Endothelial cell of umbilical vein (primary cell): ENCODE data around the gene C1orf122. TPM values are rescaled to one million over a fixed set of nuclear protein-coding genes. Genes with fewer than 3 reads are reported as not detected.

Source experiments
- BruUV-seq: library from RNA; stranded (reverse); fragments of 400-500 nt; replicated peaks from 2 replicates; lab custom pipeline; 2021; lab: Mats Ljungman, UMichigan
- CTCF ChIA-PET: fragments of 300-600, 350-600 bp; sonication (Branson Sonifier 250); formaldehyde crosslinking; loops from one replicate; lab custom pipeline; 2021; ENCODE audit warnings: antibody characterized with exemption, inconsistent platforms; lab: Charles Lee
- POLR2A ChIA-PET: fragments of 300-600, 350-600 bp; sonication (Branson Sonifier 250); formaldehyde crosslinking; loops from one replicate; lab custom pipeline; 2021; ENCODE audit warnings: antibody characterized with exemption, inconsistent platforms; lab: Charles Lee
- DNase-seq: peaks from one replicate; pipeline ENCODE4 v3.0.0-alpha.2; 2011; ENCODE audit warnings: low read depth, low spot score
- FAIRE-seq: peaks from 2 replicates; lab custom pipeline; 2011; peaks lifted over from hg19 to GRCh38; lab: Jason Lieb, UNC
- H2AFZ ChIP-seq: 2 replicates; pipeline ENCODE4 v1.6.0; 2012; ENCODE audit warnings: low read depth, low read length, control low read depth, inconsistent platforms
- H3K27ac ChIP-seq: 2 replicates; pipeline ENCODE4 v1.5.1; 2011; ENCODE audit warnings: low read depth, mild to moderate bottlenecking, control low read depth, low read length, moderate library complexity; ENCODE audit not compliant: insufficient read depth
- H3K27me3 ChIP-seq, 2 experiments: 2 replicates each; pipeline versions ENCODE4 v1.6.0 to v1.6.1; 2011; ENCODE audit warnings: low read length in 2 of 2, mixed read lengths in 1 of 2; ENCODE audit not compliant: control insufficient read depth in 2 of 2, insufficient read depth in 2 of 2
- H3K36me3 ChIP-seq, 2 experiments: 2 replicates in 1 of 2; 3 replicates in 1 of 2; pipeline ENCODE4 v1.5.1; 2011; ENCODE audit warnings: low read length in 2 of 2, mild to moderate bottlenecking in 1 of 2, moderate library complexity in 1 of 2; ENCODE audit not compliant: control insufficient read depth in 2 of 2, insufficient read depth in 2 of 2; ENCODE audit errors: extremely low read depth in 1 of 2
- H3K4me1 ChIP-seq: 3 replicates; pipeline ENCODE4 v1.5.1; 2011; ENCODE audit warnings: mild to moderate bottlenecking, low read length; ENCODE audit not compliant: control insufficient read depth, insufficient read depth; ENCODE audit errors: extremely low read depth
- H3K4me2 ChIP-seq: 2 replicates; pipeline ENCODE4 v1.6.1; 2011; ENCODE audit warnings: low read length, control low read depth, mixed read lengths; ENCODE audit not compliant: insufficient read depth
- H3K4me3 ChIP-seq, 3 experiments: fragments of 200-600 bp in 1 of 3; sonication (generic), shearing (Covaris generic) in 1 of 3; replicated peaks in 1 of 3; 2 replicates each; pipeline ENCODE4 v1.5.1; 2011 to 2016; ENCODE audit warnings: control low read depth in 3 of 3, low read length in 3 of 3, mild to moderate bottlenecking in 2 of 3, inconsistent platforms in 1 of 3, low read depth in 1 of 3, moderate library complexity in 1 of 3; ENCODE audit not compliant: insufficient read depth in 1 of 3
- H3K79me2 ChIP-seq: 2 replicates; pipeline ENCODE4 v1.6.0; 2012; ENCODE audit warnings: low read length, inconsistent platforms; ENCODE audit not compliant: control insufficient read depth, insufficient read depth
- H3K9ac ChIP-seq: replicated peaks from 2 replicates; pipeline ENCODE3; 2011; ENCODE audit warnings: low read length, control low read depth; ENCODE audit not compliant: insufficient read depth; ENCODE audit errors: extremely low read depth
- H3K9me1 ChIP-seq: replicated peaks from 3 replicates; pipeline ENCODE4 v1.6.0; 2011; ENCODE audit warnings: mild to moderate bottlenecking, low read length; ENCODE audit not compliant: control insufficient read depth, insufficient read depth; ENCODE audit errors: extremely low read depth
- H3K9me3 ChIP-seq: replicated peaks from 2 replicates; pipeline ENCODE4 v1.5.1; 2012; ENCODE audit warnings: low read length, inconsistent platforms; ENCODE audit not compliant: control insufficient read depth, insufficient read depth
- H4K20me1 ChIP-seq: replicated peaks from 2 replicates; pipeline ENCODE3; 2011; ENCODE audit warnings: mild to moderate bottlenecking, low read length; ENCODE audit not compliant: control insufficient read depth, insufficient read depth; ENCODE audit errors: extremely low read depth
- CTCF ChIP-seq, 2 donors: IDR thresholded peaks; 1 replicate in 1 of 2; 2 replicates in 1 of 2; pipeline ENCODE4 v1.5.1; 2011; ENCODE audit warnings: low read length in 2 of 2, mild to moderate bottlenecking in 2 of 2, moderate library complexity in 2 of 2, control low read depth in 1 of 2, inconsistent platforms in 1 of 2, low read depth in 1 of 2; ENCODE audit not compliant: insufficient read depth in 1 of 2; ENCODE audit errors: extremely low read depth in 1 of 2
- EZH2 ChIP-seq: IDR thresholded peaks from 2 replicates; pipeline ENCODE4 v1.6.1; 2012; ENCODE audit warnings: borderline replicate concordance, low read depth, mild to moderate bottlenecking, moderate library complexity, low read length, inconsistent platforms; ENCODE audit not compliant: severe bottlenecking
- FOS ChIP-seq: IDR thresholded peaks from 2 replicates; pipeline ENCODE4 v1.6.1; 2011; ENCODE audit warnings: mild to moderate bottlenecking, low read length, moderate library complexity, borderline replicate concordance; ENCODE audit not compliant: insufficient read depth
- GATA2 ChIP-seq: IDR thresholded peaks from 2 replicates; pipeline ENCODE4 v1.7.0; 2011; ENCODE audit warnings: low read depth, mild to moderate bottlenecking, moderate library complexity, mixed read lengths, low read length; ENCODE audit not compliant: insufficient read length, insufficient read depth
- JUN ChIP-seq: IDR thresholded peaks from 2 replicates; pipeline ENCODE4 v1.6.1; 2011; ENCODE audit warnings: borderline replicate concordance, low read depth; ENCODE audit not compliant: insufficient read length, insufficient read depth
- MYC ChIP-seq: IDR thresholded peaks from one replicate; pipeline ENCODE4 v1.6.1; 2011; ENCODE audit warnings: mild to moderate bottlenecking, low read depth, low read length
- POLR2A ChIP-seq: IDR thresholded peaks from 2 replicates; pipeline ENCODE4 v1.6.1; 2012; ENCODE audit warnings: low read depth, mild to moderate bottlenecking, control low read depth, low read length
- POLR2AphosphoS5 ChIP-seq: IDR thresholded peaks from 2 replicates; pipeline ENCODE4 v1.6.1; 2012; ENCODE audit warnings: low read depth, mild to moderate bottlenecking, control low read depth, low read length, moderate library complexity; ENCODE audit not compliant: insufficient read depth
- dilution Hi-C: fragments of 300-500 bp; cut with MboI; formaldehyde crosslinking; loops from one replicate; pipeline ENCODE4 v1.15.0; 2019; ENCODE audit warnings: low sequenced_read_pairs; ENCODE audit not compliant: extremely low pct_ligation_motif_present
- intact Hi-C: fragments of 100-400 bp; cut with micrococcal nuclease; formaldehyde crosslinking; loops from one replicate; pipeline ENCODE4 v1.10.0; 2022
- polyA plus RNA-seq, 4 experiments: library from polyadenylated mRNA; depleted of rRNA in 3 of 4; stranded (reverse) in 3 of 4; unstranded in 1 of 4; fragments of >200 nt; gene quantifications; 2 replicates each; pipeline versions ENCODE4 v1.2.1 to v1.2.3, GENCODE V29; 2011 to 2012; ENCODE audit warnings: missing spikeins in 1 of 4
- total RNA-seq: library from RNA; stranded (reverse); gene quantifications from 2 replicates; pipeline ENCODE4 v1.2.3, GENCODE V29; 2021
- TF ChIP-seq, protein P1 (sequence below): IDR thresholded peaks from 2 replicates; pipeline ENCODE4 v1.6.1; 2011; ENCODE audit not compliant: insufficient read depth, insufficient read length

C1orf122 gene
- total and polyA plus RNA-seq, 2 donors (not counting 3 experiments of a cell fraction or from before 2014, with no cell fraction given): 32.8 to 38.8 TPM

DNA sequence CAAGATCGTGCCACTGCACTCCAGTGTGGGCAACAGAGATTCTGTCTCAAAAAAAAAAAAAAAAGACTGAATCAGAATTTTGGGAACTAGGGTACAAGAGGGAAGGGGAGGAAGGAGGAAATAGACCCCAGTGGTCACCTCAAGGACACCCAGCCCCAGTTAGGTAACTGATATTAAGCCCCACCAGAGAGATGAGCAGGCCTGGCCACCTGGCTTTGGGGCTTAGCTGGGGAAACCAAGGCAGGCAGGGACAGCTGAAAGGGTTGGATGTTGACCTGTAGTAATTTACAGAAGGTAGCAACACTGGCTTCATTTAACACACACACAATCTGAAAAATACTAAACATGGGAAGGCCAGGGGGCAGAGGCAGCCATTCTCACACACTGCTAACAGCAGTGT, 5.2 kb upstream of the C1orf122 start:
- Histone ChIP-seq H3K27ac (no peak overlapping the region), H3K9me1 (no peaks in the 10 kb centered on the region), H3K4me1 (peaks cover 8% of the 10 kb centered on the region), H4K20me1 (peaks cover 4% of the 10 kb centered on the region), H3K4me2 (no peak overlapping the region), H3K9me3 (no peaks in the 10 kb centered on the region), H2AFZ (no peak overlapping the region), H3K36me3 (peaks cover 19 to 31% of the 10 kb centered on the region in 2 experiments), H3K9ac (no peak overlapping the region), H3K79me2 (peaks cover 17% of the 10 kb centered on the region), H3K4me3 (no peak overlapping the region), H3K27me3 (no peaks in the 10 kb centered on the region)
- intact Hi-C loops: no loop called here
- ChIA-PET POLR2A (no interaction called here), CTCF (no interaction called here)
- no TSS peak for BruUV-seq
- DNase-seq (no peak), FAIRE-seq (no peak)
- TF ChIP-seq MYC (no peak), CTCF (IDR thresholded peaks at IDR 0.05; ENCODE audit: extremely low read depth in 1 of 2, insufficient read depth in 1 of 2, low read depth in 1 of 2, low read length in 2 of 2) (no peak), GATA2 (no peak), POLR2A (no peak), FOS (no peak)
- dilution Hi-C loops: no loop called here

DNA sequence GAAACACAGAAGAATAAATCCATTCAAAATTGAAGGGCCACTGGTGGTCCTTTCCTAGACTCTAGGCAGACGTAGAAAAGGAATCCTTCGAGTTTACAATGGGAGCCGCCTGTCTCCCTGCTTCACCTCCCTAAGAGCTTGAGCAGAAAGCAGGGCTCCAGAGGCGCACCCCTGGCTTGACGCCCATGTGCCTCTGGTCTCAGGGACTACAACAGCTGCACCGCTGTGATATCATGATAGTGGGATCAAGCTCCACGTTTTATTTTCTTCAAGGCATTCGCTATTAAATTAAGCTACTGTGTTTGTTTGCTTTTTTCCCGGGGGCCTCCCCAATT, 403 bp upstream of the C1orf122 start:
- BruUV-seq: TSS peak; percentile 29
- peaks cover 23% of the 10 kb centered on the region for H3K79me2 ChIP-seq

More for the DNA sequence above, 403 bp upstream of the C1orf122 start:
- Histone ChIP-seq H2AFZ (no peak overlapping the region), H3K9me3 (no peaks in the 10 kb centered on the region), H3K4me1 (peaks cover 13% of the 10 kb centered on the region), H3K36me3 (peaks cover 19 to 31% of the 10 kb centered on the region in 2 experiments), H3K4me2 (peak overlapping the region; percentile 93), H3K27me3 (no peaks in the 10 kb centered on the region), H3K9me1 (no peaks in the 10 kb centered on the region), H3K9ac (peak overlapping the region; percentile 91), H3K4me3 (peak overlapping the region; percentile 66 to 93 (median 83)), H3K27ac (peak overlapping the region; percentile 91), H4K20me1 (peaks cover 4% of the 10 kb centered on the region)
- intact Hi-C loops: loop anchor here (5.0 kb wide), 3 partner anchors 125 to 335 kb away; partner anchors contain the start of gene ZC3H12A
- TF ChIP-seq FOS (no peak), CTCF (IDR thresholded peaks at IDR 0.05; ENCODE audit: extremely low read depth in 1 of 2, insufficient read depth in 1 of 2, low read depth in 1 of 2, low read length in 2 of 2) (no peak), POLR2AphosphoS5 (no peak), MYC (no peak), JUN (no peak), POLR2A (no peak), EZH2 (no peak), GATA2 (no peak)
- TF ChIP-seq, protein P1, sequence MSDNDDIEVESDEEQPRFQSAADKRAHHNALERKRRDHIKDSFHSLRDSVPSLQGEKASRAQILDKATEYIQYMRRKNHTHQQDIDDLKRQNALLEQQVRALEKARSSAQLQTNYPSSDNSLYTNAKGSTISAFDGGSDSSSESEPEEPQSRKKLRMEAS: no peak
- CTCF ChIA-PET: interaction anchor here (3.3 kb wide), 1 partner anchor 52 kb away, joined by 32 read pairs; the partner anchor contains the start of gene MTF1
- POLR2A ChIA-PET: interaction anchor here (2.6 kb wide), 1 partner anchor 52 kb away, joined by 10 read pairs; the partner anchor contains the start of gene MTF1
- dilution Hi-C loops: no loop called here
- FAIRE-seq (no peak), DNase-seq (no peak)
